HuH-7 (cell line): ENCODE results near the gene TMEM270.
"Not testable (repeated sequence)": the region's sequence is repeated elsewhere in the genome, so short reads cannot be mapped to it uniquely, and the experiment has no call there.

Experiments used
- DNase-seq: peaks from one replicate; pipeline ENCODE4 v3.0.0; 2011; ENCODE audit warnings: low spot score

The TMEM270 gene

GRCh38 chr7:73860859-73861258 is at the start of gene TMEM270:
TMEM270 (plus strand) TSS chr7:73861159; CDS start chr7:73861195, 36 bp downstream.
- DNase-seq: no peak

GRCh38 chr7:73811760-73812168 is 49.2 kb upstream of the TMEM270 start:
- DNase-seq: peak; percentile 80

- DNase-seq: no peak
Measured at GRCh38 chr7:73812996-73813395, 48.0 kb upstream of the TMEM270 start.

GRCh38 chr7:73815436-73815835 is 45.5 kb upstream of the TMEM270 start:
- no peak for DNase-seq

GRCh38 chr7:73817121-73817520 is 43.8 kb upstream of the TMEM270 start:
- DNase-seq: no peak

- DNase-seq: no peak
Measured at GRCh38 chr7:73820013-73820412, 40.9 kb upstream of the TMEM270 start.

GRCh38 chr7:73821597-73822285 is 39.2 kb upstream of the TMEM270 start:
- not testable (repeated sequence) for DNase-seq

GRCh38 chr7:73822319-73823173 is 38.4 kb upstream of the TMEM270 start:
- DNase-seq: no peak

GRCh38 chr7:73823257-73823656 is 37.7 kb upstream of the TMEM270 start:
- no peak for DNase-seq

- no peak for DNase-seq
Measured at GRCh38 chr7:73823873-73824592, 36.9 kb upstream of the TMEM270 start.

GRCh38 chr7:73824986-73825385 is 36.0 kb upstream of the TMEM270 start:
- DNase-seq: no peak

- no peak for DNase-seq
Measured at GRCh38 chr7:73827567-73828106, 33.3 kb upstream of the TMEM270 start.

- DNase-seq: peak; percentile 82
Measured at GRCh38 chr7:73828107-73828803, 32.7 kb upstream of the TMEM270 start.

- no peak for DNase-seq
Measured at GRCh38 chr7:73828972-73829371, 32.0 kb upstream of the TMEM270 start.

GRCh38 chr7:73829505-73829904 is 31.5 kb upstream of the TMEM270 start:
- DNase-seq: no peak

- no peak for DNase-seq
Measured at GRCh38 chr7:73829921-73830680, 30.9 kb upstream of the TMEM270 start.

GRCh38 chr7:73830681-73831583 is 30.0 kb upstream of the TMEM270 start, which contains the start of gene CLDN4:
CLDN4 (plus strand) TSS chr7:73830996; CDS start chr7:73831202, 206 bp downstream.
- DNase-seq: no peak

GRCh38 chr7:73831584-73831833 is 29.4 kb upstream of the TMEM270 start:
- DNase-seq: no peak

- DNase-seq: no peak
Measured at GRCh38 chr7:73831834-73832651, 28.9 kb upstream of the TMEM270 start.
